HG02642 (cell line): Measurements from ENCODE around the gene RPRD1A.
"Not testable (repeated sequence)": the region's sequence is repeated elsewhere in the genome, so short reads cannot be mapped to it uniquely, and the experiment has no call there.

Experiments
- ATAC-seq: cut with Tn5 transposase; IDR thresholded peaks from one replicate; pipeline ENCODE4 v1.9.1; 2021; ENCODE audit warnings: mild to moderate bottlenecking; ENCODE audit not compliant: unreplicated experiment, poor library complexity

Gene RPRD1A

DNA sequence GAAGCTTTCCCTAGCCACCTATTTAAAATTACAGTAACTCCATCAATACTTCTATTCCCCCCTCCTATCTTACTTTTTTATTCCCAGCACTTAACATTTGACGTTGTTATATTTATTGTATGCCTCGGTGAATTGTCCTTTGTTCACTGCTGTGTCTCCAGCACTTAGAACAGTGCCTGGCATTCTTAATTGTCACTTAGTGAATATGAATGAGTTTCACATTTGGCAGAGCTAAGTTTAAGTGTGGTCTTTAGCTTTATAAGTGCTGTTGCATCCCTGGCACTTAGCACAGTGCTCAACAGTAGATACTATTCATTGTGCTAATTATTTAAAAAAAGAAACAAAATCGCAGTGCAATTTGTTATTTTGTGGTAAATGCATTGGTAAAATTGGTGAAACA lies 93.2 kb downstream of the RPRD1A start:
- no peak for ATAC-seq

DNA sequence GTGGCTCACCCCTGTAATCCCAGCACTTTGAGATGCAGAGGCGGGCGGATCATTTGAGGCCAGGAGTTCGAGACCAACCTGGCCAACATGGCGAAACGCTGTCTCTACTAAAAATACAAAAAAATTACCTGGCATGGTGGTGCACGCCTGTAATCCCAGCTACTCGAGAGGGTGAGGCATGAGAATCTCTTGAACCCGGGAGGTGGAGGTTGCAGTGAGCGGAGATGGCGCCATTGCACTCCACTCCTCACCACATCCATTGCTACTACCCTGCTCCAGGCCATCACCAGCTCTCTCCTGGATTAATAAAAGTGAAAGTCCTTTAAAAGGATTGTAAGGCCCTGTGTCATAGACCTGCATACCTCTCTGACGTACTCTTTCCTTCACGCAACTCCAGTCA lies 93.7 kb downstream of the RPRD1A start:
- ATAC-seq: no peak

GRCh38 chr18:35972197-35973000 lies 95.0 kb downstream of the RPRD1A start, which contains the start of gene RMP24:
RMP24 (plus strand) TSS chr18:35972679.
- ATAC-seq: peak; percentile 93

- peak; percentile 20 for ATAC-seq
These were observed 95.6 kb downstream of the RPRD1A start for GRCh38 chr18:35971661-35972196.

DNA sequence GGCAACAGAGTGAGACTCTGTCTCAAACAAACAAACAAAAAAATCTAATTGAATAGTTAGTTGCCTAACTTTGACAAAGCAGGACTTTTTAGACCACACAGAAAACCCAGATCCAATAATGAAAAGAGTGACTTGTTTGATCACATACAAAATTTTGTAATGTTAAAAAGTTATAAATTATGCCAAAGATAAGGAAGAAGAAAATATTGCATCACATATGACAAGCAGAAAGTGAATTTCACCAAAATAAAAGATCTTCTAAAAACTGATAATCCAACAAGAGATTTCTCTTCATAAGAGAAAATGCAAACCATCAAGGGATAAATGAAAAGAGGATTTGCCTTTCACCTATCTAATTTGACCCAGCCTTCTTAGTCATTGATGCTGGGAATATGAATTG lies 97.7 kb downstream of the RPRD1A start:
- ATAC-seq: no peak

DNA sequence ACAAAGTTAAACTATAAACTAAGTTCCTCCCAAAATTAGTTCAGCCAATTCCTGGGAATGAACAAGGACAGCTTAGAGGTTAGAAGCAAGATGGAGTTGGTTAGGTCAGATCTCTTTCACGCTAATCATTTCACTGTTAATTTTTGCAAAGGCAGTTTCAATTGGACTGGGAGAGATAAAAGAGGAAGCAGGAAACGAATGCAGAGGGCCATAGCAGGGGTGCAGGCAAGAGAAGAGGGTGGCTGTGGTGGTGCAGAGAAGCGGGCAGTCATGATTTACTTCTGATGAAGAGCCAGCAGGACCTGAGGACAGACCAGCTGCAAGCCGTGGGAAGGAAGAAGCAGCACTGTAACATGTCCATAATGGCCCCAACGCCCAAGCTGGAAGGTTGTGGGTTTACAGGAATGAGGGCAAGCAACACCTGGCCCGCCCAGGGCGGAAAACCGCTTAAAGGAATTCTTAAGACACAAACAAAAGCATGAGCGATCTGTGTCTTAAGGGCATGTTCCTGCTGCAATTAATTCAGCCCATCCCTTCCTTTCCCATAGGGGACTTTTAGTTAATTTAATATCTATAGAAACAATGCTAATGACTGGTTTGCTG lies 99.0 kb downstream of the RPRD1A start:
- no peak for ATAC-seq

- ATAC-seq: not testable (repeated sequence)
These were observed 99.5 kb downstream of the RPRD1A start for GRCh38 chr18:35967866-35968265.

DNA sequence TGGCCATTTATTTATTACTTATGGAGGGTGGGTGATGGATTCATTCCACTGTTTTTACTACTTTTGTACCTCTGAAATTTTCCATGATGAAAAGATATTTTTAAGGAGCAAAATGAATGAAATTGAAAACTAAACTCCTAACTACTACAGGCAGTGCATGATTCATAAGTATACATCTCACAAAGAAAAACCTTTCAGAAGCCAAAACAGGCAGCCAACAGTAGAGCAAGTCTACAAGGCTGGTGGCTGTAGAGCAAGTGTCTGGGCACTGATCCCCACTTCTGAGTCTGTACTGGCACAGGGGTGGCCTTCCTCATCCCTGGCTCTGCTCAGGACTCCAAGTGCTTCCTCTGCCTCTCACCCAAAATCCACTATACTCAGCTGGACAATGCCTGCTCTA lies 103.0 kb downstream of the RPRD1A start:
- no peak for ATAC-seq

DNA sequence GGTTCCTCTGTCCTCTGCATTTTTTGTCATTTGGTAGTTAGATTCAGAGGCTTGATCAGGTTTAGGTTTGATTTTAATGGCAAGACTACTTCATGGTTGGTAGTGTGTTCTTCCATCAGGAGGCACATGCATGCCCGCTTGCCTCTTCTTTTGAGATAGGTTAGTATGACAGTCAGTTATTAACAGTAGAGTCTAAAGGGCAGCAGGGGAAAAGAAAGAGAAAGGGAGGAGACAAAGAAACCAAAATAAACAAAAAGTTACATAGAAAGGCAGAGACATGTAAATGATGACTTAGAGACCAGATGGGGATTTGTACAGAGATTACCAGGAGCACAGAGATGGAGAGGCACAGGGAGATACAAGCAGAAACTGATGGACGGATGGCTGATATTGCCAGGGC lies 105.0 kb downstream of the RPRD1A start:
- no peak for ATAC-seq

- no peak for ATAC-seq
These were observed 111.1 kb downstream of the RPRD1A start for GRCh38 chr18:35956226-35956625.

DNA sequence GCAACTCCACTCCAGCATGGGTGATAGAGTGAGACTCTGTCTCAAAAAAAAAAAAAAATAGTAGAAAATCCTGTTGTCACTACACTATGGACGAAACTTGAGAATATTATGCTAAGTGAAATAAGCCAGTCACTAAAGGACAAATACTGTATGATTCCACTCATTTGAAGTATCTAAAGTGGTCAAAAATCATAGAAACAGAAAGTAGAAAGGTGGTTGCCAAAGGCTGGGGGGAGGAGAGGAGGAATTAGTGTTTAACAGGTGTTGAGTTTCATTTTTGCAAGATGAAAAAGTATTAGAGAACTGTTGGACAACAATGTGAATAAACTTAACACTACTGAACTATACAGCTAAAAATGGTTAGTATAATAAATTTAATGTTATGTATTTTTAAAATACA lies 113.7 kb downstream of the RPRD1A start:
- peak; percentile 63 for ATAC-seq

DNA sequence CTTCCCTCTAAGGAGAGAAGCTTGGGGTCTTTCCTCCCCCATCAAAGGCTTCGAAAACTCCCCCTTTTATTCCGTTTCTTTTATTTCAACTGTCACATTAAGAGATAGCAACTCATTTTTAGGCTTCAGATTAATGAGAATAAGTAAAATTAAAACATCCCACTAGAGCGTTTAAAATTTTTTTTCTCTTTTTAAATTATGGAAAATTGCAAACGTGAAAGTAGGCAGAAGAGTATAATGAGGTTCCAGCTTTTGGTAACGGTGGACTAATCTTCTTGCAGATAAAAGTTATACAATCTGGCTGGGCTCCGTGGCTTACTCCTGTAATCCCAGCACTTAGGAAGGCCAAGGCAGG lies 116.8 kb downstream of the RPRD1A start:
- no peak for ATAC-seq

- peak; percentile 80 for ATAC-seq
These were observed 117.3 kb downstream of the RPRD1A start for GRCh38 chr18:35949903-35950627.

- no peak for ATAC-seq
These were observed 118.3 kb downstream of the RPRD1A start for GRCh38 chr18:35949090-35949489.

- no peak for ATAC-seq
These were observed 119.3 kb downstream of the RPRD1A start for GRCh38 chr18:35948080-35948479.

DNA sequence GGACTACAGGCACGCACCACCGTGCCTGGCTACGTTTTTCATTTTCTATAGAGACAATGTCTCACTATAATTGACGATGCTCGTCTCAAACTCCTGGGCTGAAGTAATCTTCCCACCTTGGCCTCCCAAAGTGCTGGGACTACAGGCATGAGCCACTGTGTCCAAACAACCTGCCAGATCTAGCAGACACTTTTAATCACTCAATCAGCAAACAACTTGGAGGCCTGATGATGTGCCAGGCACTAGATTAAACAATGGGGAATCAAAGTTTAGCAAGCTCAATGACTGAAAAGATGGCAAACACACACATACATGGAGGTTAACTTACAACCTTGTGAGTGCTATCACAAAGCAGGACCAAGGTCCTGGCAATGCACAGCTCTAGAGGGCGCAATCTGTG lies 124.7 kb downstream of the RPRD1A start:
- ATAC-seq: no peak

DNA sequence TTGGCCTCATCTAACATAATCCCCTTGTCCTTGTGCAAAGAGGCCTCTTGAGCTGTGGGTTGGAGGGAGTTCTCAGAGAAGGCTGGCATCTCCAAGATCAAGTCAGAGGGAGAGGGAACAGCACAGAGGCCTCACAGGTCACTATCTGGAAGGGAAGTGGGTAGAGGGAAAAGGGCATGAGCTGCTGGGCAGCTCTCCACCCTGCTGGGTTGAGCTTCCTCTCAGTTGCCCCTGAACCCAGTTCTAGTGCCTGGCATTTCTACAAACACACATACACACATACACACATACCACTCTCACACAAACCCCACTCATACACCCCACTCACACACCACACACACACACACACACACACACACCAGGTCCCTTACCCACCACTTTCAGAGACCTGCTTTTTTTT lies 125.2 kb downstream of the RPRD1A start:
- no peak for ATAC-seq

- no peak for ATAC-seq
These were observed 126.1 kb downstream of the RPRD1A start for GRCh38 chr18:35941299-35941698.
